ENCODE data around the gene MORC4.

Gene MORC4

GRCh38 chrX:106912864-106913263, 87.1 kb downstream of the MORC4 start:
- DNase-seq (ENCODE audit: low spot score), result no peak
- FAIRE-seq, result peak; percentile 2

DNA sequence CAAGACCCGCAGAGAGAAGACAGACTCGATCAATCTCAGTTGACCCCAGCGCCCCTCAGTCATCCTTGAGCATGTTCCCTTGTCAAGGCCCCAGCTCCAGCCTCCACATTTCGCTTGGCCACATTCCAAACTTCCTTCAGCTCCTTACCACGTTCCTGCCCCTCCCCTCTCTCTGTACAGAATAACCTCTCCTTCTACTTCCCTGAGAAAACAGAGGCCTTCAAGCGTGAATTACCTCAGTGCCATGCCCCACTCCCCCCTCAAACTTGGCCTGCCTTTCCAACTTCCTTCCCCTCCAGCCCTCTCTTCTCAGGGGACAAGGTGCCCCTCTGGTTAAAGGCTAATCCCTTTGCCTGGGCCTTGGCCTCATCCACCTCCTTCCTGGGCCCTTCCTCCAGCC, 93.7 kb downstream of the MORC4 start:
- DNase-seq (ENCODE audit: low spot score) (peak; percentile 69), FAIRE-seq (peak; percentile 86)

GRCh38 chrX:106905064-106905708, 94.8 kb downstream of the MORC4 start:
- DNase-seq (ENCODE audit: low spot score) (no peak), FAIRE-seq (no peak)

- no peak for FAIRE-seq
- DNase-seq (ENCODE audit: low spot score), result no peak
Measured at GRCh38 chrX:106903856-106904528, 96.0 kb downstream of the MORC4 start.

DNA sequence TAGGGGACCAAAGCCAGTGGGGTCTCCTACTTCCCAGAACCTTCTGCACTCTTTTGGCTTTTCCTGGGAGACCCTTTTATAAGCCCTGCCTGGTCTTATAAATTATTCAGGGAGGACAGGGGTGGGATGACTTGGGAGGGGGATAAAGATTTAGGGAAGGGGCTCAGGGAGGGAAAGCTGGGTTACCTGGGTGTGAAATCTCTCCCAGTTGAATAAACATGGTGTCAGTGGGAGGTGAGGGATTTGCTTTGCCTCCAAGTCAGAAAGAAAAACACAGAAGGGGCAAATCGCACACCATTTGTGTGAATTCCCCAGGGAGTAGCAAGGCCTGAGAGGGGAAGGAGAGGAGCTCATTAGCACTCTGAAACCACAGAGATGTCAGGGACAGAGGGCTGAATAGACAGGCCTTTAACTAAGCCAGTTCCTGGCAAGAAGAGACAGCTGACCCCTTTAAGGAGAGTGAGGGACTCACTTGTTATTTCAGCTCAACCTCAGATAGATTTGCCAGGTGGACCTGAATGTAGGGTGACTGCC, 96.7 kb downstream of the MORC4 start, which contains the start of gene RIPPLY1:
RIPPLY1 (minus strand) TSS at position 51 of the 534 bp plus-strand sequence. CDS start 54 bp downstream, outside the sequence.
- FAIRE-seq, result no peak
- DNase-seq (ENCODE audit: low spot score), result no peak

DNA sequence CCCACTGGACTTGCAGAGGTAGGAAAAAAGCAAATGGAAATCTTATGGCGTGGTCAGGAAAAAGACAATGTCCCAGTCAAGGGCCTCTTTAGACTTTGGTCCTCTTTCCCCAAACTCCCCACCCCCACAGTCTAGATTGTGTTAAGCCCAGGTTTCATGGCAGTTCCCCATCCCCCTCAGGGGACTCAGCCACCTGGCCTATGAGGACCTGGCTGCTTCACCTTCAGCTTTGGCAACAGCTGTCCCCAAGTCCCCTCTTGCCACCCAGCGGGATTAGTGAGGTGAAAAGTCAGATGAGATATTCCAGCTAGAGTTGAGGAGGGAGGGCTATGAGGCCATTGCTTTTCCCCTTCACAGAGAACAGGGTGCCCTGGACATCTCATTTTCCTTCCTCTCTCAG, 97.3 kb downstream of the MORC4 start:
- FAIRE-seq, result no peak
- DNase-seq (ENCODE audit: low spot score), result no peak

GRCh38 chrX:106901781-106902219, 98.2 kb downstream of the MORC4 start:
- FAIRE-seq (no peak), DNase-seq (ENCODE audit: low spot score) (no peak)

DNA sequence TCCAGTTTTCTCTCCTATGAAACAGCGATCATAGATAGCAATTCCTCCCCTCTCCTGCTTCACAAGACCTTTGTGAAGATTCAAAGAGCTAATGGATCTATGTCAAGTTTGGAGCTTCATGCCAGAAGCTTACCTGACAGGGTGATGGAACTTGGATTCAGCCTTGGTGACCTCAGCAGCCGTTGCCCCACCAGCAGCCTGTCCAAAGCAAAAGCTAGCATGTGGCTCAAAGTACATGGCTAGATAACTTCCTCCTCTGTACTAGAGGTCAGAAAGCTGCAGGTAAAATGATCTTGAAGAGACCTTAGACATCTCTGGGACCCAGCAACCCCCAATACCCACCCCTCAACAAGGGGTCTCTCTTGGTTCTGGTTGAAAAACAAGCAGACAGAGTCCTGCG, 98.7 kb downstream of the MORC4 start:
- FAIRE-seq, result no peak
- no peak for DNase-seq (ENCODE audit: low spot score)

DNA sequence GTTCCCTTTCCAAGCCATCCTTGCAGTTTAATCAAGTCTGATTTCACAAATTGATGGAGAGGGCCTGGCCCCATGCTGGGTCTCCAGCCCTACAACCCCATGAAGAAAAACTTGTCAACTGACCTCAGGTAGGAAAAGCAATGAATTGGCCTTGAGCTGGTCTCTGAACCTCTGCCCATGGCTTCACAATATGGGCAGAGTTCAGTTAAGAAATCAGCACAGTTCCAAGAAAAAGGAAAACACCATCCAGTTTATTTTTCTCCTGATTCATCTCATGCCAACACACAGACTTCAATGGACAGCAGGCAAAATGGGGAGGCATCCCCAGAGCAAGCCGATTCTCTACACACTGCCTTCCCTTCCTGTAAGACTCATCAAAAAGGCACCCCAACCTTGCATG, 100.2 kb downstream of the MORC4 start:
- DNase-seq (ENCODE audit: low spot score) (no peak), FAIRE-seq (no peak)

GRCh38 chrX:106899276-106899675, 100.7 kb downstream of the MORC4 start:
- FAIRE-seq (peak; percentile 7), DNase-seq (ENCODE audit: low spot score) (peak; percentile 10)

DNA sequence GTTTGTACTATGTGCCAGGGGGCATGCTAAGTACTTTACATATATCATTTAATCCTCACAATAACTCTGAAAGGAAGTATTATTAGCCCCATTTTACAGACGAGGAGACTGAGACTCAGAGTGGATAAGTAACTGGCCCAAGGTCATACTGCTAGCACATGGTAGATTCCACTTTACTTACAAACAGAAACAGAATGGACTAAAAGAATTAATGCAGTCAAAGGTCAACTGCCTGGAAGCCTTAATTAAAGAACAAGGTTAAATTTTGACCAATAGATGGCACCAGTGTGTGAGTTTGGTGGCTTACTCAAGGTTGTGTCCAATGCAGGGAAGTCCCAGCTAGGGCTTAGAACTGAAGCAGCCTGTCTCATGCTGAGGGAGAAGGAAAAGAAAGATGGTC, 101.5 kb downstream of the MORC4 start:
- FAIRE-seq (peak; percentile 75), DNase-seq (ENCODE audit: low spot score) (peak; percentile 68)

DNA sequence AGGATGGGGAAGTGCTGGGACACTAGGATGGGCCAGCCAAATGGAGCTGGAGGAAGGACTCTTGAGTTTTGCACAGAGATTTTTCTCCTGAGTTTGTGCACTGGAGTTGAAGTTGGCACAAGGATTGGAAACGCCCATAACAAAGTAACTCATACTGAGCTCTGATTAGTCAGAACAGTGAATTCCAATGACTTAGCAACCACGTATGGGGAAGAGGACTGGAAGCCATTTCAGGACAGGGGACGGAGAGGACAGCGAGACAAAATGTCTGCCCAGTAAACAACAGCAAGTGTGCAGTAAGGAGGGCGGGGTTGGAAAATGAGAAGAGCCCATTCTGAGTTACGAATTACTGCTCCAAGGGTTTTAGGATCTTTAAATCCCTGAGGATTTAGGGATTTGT, 102.8 kb downstream of the MORC4 start:
- DNase-seq (ENCODE audit: low spot score) (peak; percentile 21), FAIRE-seq (no peak)

DNA sequence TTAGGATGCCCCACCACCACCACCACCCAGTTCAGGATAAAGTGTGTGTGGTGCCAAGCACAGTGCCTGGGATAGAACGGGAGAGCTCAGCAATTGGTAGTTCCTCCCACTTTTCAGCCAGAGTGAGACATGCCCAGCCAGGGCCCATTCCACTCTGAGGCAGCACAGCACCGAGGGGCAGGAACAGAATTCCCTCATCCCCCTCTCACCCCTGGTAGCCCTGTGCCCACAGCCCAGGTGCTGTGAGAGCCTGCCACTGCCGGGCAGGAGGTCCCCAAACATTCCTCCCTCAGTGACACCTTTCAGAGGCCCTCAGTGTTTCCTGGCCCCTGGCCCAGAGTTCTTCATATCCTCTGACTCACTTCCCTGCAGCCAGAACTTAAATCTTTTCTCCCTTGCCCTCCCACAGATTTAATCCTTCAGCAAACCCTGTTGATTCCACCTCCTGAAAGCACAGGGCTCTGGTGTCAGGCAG, 105.0 kb downstream of the MORC4 start:
- peak; percentile 77 for DNase-seq (ENCODE audit: low spot score)
- peak; percentile 93 for FAIRE-seq

DNA sequence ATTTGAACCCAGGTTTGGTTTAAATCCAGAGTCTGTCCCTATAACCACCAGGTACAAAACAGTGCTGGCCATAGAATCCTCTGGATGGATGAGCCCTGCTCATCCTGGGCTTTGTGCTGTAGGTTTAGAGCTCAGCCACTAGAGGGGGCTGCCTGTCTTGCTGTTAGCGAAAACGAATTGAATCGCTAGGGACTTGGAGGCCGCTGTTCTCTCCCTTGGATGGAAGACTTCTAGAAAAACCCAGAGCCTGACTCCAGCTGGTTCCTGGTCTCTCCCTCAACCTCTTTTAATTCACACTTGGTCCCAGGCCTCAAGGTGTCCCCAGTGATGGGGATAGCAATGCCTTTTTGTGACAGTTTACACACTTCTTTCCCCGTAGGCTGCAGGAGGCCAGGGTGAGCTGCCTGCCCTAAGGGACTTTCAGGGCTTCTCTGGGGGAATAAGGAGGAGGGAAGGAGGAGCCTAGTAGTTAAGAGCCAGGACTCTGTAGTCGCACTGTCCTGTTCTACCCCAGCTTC, 105.6 kb downstream of the MORC4 start:
- FAIRE-seq (peak; percentile 37), DNase-seq (ENCODE audit: low spot score) (peak; percentile 66)

- FAIRE-seq (no peak), DNase-seq (ENCODE audit: low spot score) (no peak)
Measured at GRCh38 chrX:106891762-106892460, 108.1 kb downstream of the MORC4 start.

Measured in RCC 7860 (cell line).